Measurements from ENCODE around the gene GPSM3.

Gene GPSM3

GRCh38 chr6:32216998-32217397, 24.6 kb upstream of the GPSM3 start:
- TF ChIP-seq TEAD4 (IDR thresholded peaks at IDR 0.05) (no peak), RAD21 (IDR thresholded peaks at IDR 0.05; ENCODE audit: low read depth) (no peak), USF1 (IDR thresholded peaks at IDR 0.05) (no peak), YY1 (IDR thresholded peaks at IDR 0.05; ENCODE audit: low read depth) (no peak), EGR1 (IDR thresholded peaks at IDR 0.05) (no peak), CREB1 (IDR thresholded peaks at IDR 0.05; ENCODE audit: low read depth) (no peak), REST (IDR thresholded peaks at IDR 0.05; ENCODE audit: low read depth) (no peak), NFIC (IDR thresholded peaks at IDR 0.05) (no peak), EP300 (IDR thresholded peaks at IDR 0.05; ENCODE audit: borderline replicate concordance) (no peak), TAF1 (IDR thresholded peaks at IDR 0.05; ENCODE audit: low read depth) (no peak)

GRCh38 chr6:32216285-32216684, 23.8 kb upstream of the GPSM3 start:
- TF ChIP-seq USF1 (IDR thresholded peaks at IDR 0.05) (no peak), EGR1 (IDR thresholded peaks at IDR 0.05) (no peak), ZBTB7A (IDR thresholded peaks at IDR 0.05; ENCODE audit: low read depth) (no peak), TCF12 (IDR thresholded peaks at IDR 0.05; ENCODE audit: low read depth) (no peak), NFIC (IDR thresholded peaks at IDR 0.05) (no peak), CREB1 (IDR thresholded peaks at IDR 0.05; ENCODE audit: low read depth) (no peak)

- TF ChIP-seq EGR1 (IDR thresholded peaks at IDR 0.05), result no peak
- no peak for TF ChIP-seq TEAD4 (IDR thresholded peaks at IDR 0.05)
- no peak for TF ChIP-seq ZBTB7A (IDR thresholded peaks at IDR 0.05; ENCODE audit: low read depth)
- TF ChIP-seq REST (IDR thresholded peaks at IDR 0.05; ENCODE audit: low read depth), result no peak
- no peak for TF ChIP-seq RAD21 (IDR thresholded peaks at IDR 0.05; ENCODE audit: low read depth)
- TF ChIP-seq TCF12 (IDR thresholded peaks at IDR 0.05; ENCODE audit: low read depth), result no peak
- TF ChIP-seq YY1 (IDR thresholded peaks at IDR 0.05; ENCODE audit: low read depth), result no peak
- TF ChIP-seq USF1 (IDR thresholded peaks at IDR 0.05), result no peak
- TF ChIP-seq EP300 (IDR thresholded peaks at IDR 0.05; ENCODE audit: borderline replicate concordance), result no peak
- TF ChIP-seq CREB1 (IDR thresholded peaks at IDR 0.05; ENCODE audit: low read depth), result no peak
- no peak for TF ChIP-seq NFIC (IDR thresholded peaks at IDR 0.05)
- no peak for TF ChIP-seq FOXM1 (IDR thresholded peaks at IDR 0.05; ENCODE audit: borderline replicate concordance, low read depth)
- TF ChIP-seq TAF1 (IDR thresholded peaks at IDR 0.05; ENCODE audit: low read depth), result no peak
- TF ChIP-seq MAX (IDR thresholded peaks at IDR 0.05), result no peak
- TF ChIP-seq CEBPB (IDR thresholded peaks at IDR 0.05), result no peak
Observed at GRCh38 chr6:32215617-32216016, 23.2 kb upstream of the GPSM3 start.

GRCh38 chr6:32214126-32214525, 21.7 kb upstream of the GPSM3 start:
- TF ChIP-seq EGR1 (IDR thresholded peaks at IDR 0.05) (no peak), EP300 (IDR thresholded peaks at IDR 0.05; ENCODE audit: borderline replicate concordance) (no peak), CEBPB (IDR thresholded peaks at IDR 0.05) (no peak)

GRCh38 chr6:32213649-32214048, 21.2 kb upstream of the GPSM3 start:
- TF ChIP-seq CREB1 (IDR thresholded peaks at IDR 0.05; ENCODE audit: low read depth) (no peak), MAX (IDR thresholded peaks at IDR 0.05) (no peak), ZBTB7A (IDR thresholded peaks at IDR 0.05; ENCODE audit: low read depth) (no peak), EP300 (IDR thresholded peaks at IDR 0.05; ENCODE audit: borderline replicate concordance) (no peak), RAD21 (IDR thresholded peaks at IDR 0.05; ENCODE audit: low read depth) (no peak), USF1 (IDR thresholded peaks at IDR 0.05) (no peak), REST (IDR thresholded peaks at IDR 0.05; ENCODE audit: low read depth) (no peak), EGR1 (IDR thresholded peaks at IDR 0.05) (no peak), NFIC (IDR thresholded peaks at IDR 0.05) (no peak), YY1 (IDR thresholded peaks at IDR 0.05; ENCODE audit: low read depth) (no peak), FOXM1 (IDR thresholded peaks at IDR 0.05; ENCODE audit: borderline replicate concordance, low read depth) (no peak), TAF1 (IDR thresholded peaks at IDR 0.05; ENCODE audit: low read depth) (no peak), TEAD4 (IDR thresholded peaks at IDR 0.05) (no peak)

All from Ishikawa (cell line).